Activated naive CD8-positive, alpha-beta T cell treated with anti-CD3 and anti-CD28 coated beads for 36 hours (primary cell): ENCODE measurements around the gene CCL20. TPM values are rescaled to one million over a fixed set of nuclear protein-coding genes. Genes with fewer than 3 reads are reported as not detected.

Experiments used
- total RNA-seq, 2 experiments: library from RNA; stranded (reverse); gene quantifications; one replicate each; pipeline ENCODE4 v1.2.3, GENCODE V29; 2021

Gene CCL20
- total RNA-seq, 2 experiments from 2014 or later = 3.1 to 4.4 TPM

Other genes starting within 250 kb of the CCL20 start
- not detected for gene SCYGR2, start 214.9 kb upstream of the CCL20 start, total RNA-seq
- gene SCYGR3, start 199.0 kb upstream of the CCL20 start, total RNA-seq = not detected
- gene SCYGR4, start 196.3 kb upstream of the CCL20 start, total RNA-seq = not detected
- gene SCYGR5, start 147.0 kb upstream of the CCL20 start, total RNA-seq = not detected
- gene SLC19A3, start 95.8 kb upstream of the CCL20 start, total RNA-seq = not detected
- gene SCYGR6, start 89.1 kb upstream of the CCL20 start, total RNA-seq = not detected
- gene SCYGR7, start 85.5 kb upstream of the CCL20 start, total RNA-seq = not detected
- not detected for gene SCYGR8, start 67.9 kb upstream of the CCL20 start, total RNA-seq
- gene DAW1, start 57.8 kb downstream of the CCL20 start, total RNA-seq = not detected